Measurements from ENCODE around the gene NAV3. TPM values are rescaled to one million over a fixed set of nuclear protein-coding genes. Genes with fewer than 3 reads are reported as not detected.
"Not testable (repeated sequence)": the region's sequence is repeated elsewhere in the genome, so short reads cannot be mapped to it uniquely, and the experiment has no call there.

Gene NAV3
- polyA plus RNA-seq, 6 donors from 2014 or later = not detected

GRCh38 chr12:78240827-78241226 is 410.1 kb downstream of the NAV3 start:
- Mint-ChIP-seq H3K27ac (no peak overlapping the region), H3K4me3 (no peak overlapping the region), H3K27me3 (no peaks in the 10 kb centered on the region), H3K4me1 (no peaks in the 10 kb centered on the region), H3K9me3 (peaks cover 0 to 4% (median 0%) of the 10 kb centered on the region in 7 donors), H3K36me3 (no peaks in the 10 kb centered on the region)
- ATAC-seq (ENCODE audit: low read depth in 2 of 2) (no peak), DNase-seq (no peak)

- no peak for ATAC-seq (ENCODE audit: low read depth in 2 of 2)
- DNase-seq = no peak
- Mint-ChIP-seq H3K27me3 (no peaks in the 10 kb centered on the region), H3K4me3 (no peak overlapping the region), H3K36me3 (no peaks in the 10 kb centered on the region), H3K9me3 (peaks cover 0 to 6% (median 0%) of the 10 kb centered on the region in 7 donors), H3K27ac (no peak overlapping the region), H3K4me1 (no peaks in the 10 kb centered on the region)
These were observed 410.8 kb downstream of the NAV3 start for GRCh38 chr12:78241446-78241845.

GRCh38 chr12:78244916-78245507 is 414.3 kb downstream of the NAV3 start:
- Mint-ChIP-seq H3K9me3 (peaks cover 0 to 6% (median 0%) of the 10 kb centered on the region in 7 donors), H3K27me3 (no peaks in the 10 kb centered on the region), H3K36me3 (no peaks in the 10 kb centered on the region), H3K4me1 (no peaks in the 10 kb centered on the region), H3K27ac (peak overlapping the region in 1 of 6 donors; percentile 31), H3K4me3 (no peak overlapping the region)
- ATAC-seq (ENCODE audit: low read depth in 2 of 2) = no peak
- no peak for DNase-seq

GRCh38 chr12:78248321-78248720 is 417.6 kb downstream of the NAV3 start:
- Mint-ChIP-seq H3K4me3 (no peak overlapping the region), H3K4me1 (no peaks in the 10 kb centered on the region), H3K36me3 (no peaks in the 10 kb centered on the region), H3K27me3 (no peaks in the 10 kb centered on the region), H3K9me3 (peaks cover 0 to 9% (median 2%) of the 10 kb centered on the region in 7 donors), H3K27ac (no peak overlapping the region)
- DNase-seq = no peak
- ATAC-seq (ENCODE audit: low read depth in 2 of 2) = no peak

GRCh38 chr12:78249578-78249977 is 418.9 kb downstream of the NAV3 start:
- Mint-ChIP-seq H3K27me3 (no peaks in the 10 kb centered on the region), H3K27ac (no peak overlapping the region), H3K9me3 (peaks cover 0 to 19% (median 2%) of the 10 kb centered on the region in 7 donors), H3K36me3 (no peaks in the 10 kb centered on the region), H3K4me3 (no peak overlapping the region), H3K4me1 (no peaks in the 10 kb centered on the region)
- ATAC-seq (ENCODE audit: low read depth in 2 of 2) = no peak
- no peak for DNase-seq

GRCh38 chr12:78257662-78258061 is 427.0 kb downstream of the NAV3 start:
- H3K36me3 Mint-ChIP-seq; H3K4me3 Mint-ChIP-seq; DNase-seq; ATAC-seq (ENCODE audit: low read depth in 2 of 2); H3K27me3 Mint-ChIP-seq; H3K27ac Mint-ChIP-seq; H3K4me1 Mint-ChIP-seq: not testable (repeated sequence)
- H3K9me3 Mint-ChIP-seq = peaks cover 2 to 22% (median 6%) of the 10 kb centered on the region in 7 donors

- H3K27me3 Mint-ChIP-seq = no peaks in the 10 kb centered on the region
These were observed 430.3 kb downstream of the NAV3 start for GRCh38 chr12:78260976-78261375.

GRCh38 chr12:78261901-78262300 is 431.2 kb downstream of the NAV3 start:
- Mint-ChIP-seq H3K9me3 (peaks cover 0 to 4% (median 0%) of the 10 kb centered on the region in 7 donors), H3K27me3 (no peaks in the 10 kb centered on the region), H3K4me3 (no peak overlapping the region), H3K4me1 (no peaks in the 10 kb centered on the region), H3K27ac (no peak overlapping the region), H3K36me3 (no peaks in the 10 kb centered on the region)
- ATAC-seq (ENCODE audit: low read depth in 2 of 2) = no peak
- DNase-seq = no peak

More at GRCh38 chr12:78260976-78261375, 430.3 kb downstream of the NAV3 start:
- peaks cover 0 to 4% (median 3%) of the 10 kb centered on the region in 7 donors for H3K9me3 Mint-ChIP-seq
- H3K36me3 Mint-ChIP-seq = no peaks in the 10 kb centered on the region
- H3K4me3 Mint-ChIP-seq = no peak overlapping the region
- ATAC-seq (ENCODE audit: low read depth in 2 of 2) (no peak), DNase-seq (no peak)
- no peaks in the 10 kb centered on the region for H3K4me1 Mint-ChIP-seq
- H3K27ac Mint-ChIP-seq = no peak overlapping the region
